ENCODE data around the gene DOCK6. TPM values are rescaled to one million over a fixed set of nuclear protein-coding genes. Genes with fewer than 3 reads are reported as not detected.

Gene DOCK6
- polyA plus RNA-seq, 1 donor (not counting 4 experiments of a cell fraction or from before 2014, with no cell fraction given): 9.1 TPM

DNA sequence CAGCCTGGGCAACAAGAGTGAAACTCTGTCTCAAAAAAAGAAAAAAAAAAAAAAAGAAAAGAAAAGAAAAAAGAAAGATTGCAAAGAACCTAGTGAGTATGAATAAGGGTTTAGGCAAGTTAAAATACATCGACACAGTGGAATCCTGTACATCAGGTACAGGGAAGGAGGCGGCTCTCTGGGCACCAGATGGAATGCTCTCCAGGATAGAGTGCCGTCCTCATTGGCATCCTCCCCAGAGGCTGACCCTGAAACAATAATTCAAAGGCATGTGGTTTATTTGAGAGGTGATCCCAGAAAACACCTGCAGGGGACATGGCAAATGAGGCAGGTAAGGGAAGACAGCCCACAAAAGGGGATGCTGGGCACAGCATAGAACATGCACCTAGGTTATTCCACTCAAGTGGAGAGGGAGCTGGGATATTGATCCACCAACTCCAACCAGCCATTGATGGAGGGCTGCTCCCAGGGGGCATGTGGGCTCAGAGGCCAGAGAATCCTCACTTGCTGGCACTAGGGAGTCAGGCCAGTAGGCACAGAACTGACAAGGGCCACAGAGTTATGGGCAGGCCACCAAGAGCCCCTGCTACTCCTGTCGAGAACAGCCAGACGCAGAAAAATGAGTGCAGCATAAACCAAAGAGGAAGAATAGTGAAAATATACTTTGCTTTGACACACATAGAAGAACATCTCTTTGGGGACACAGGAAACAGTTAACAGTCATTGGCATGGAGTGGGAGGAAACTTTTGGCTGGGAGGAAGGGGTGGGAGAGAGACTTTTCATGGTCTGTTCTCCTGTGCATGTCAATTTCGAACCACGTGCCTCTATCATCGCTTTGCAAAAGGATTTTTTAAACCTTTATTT, 37.9 kb upstream of the DOCK6 start:
- no peak overlapping the region for H2AFZ ChIP-seq (ENCODE audit: control insufficient read depth, low read length)
- no peaks in the 10 kb centered on the region for H3K4me1 ChIP-seq (ENCODE audit: control insufficient read depth, extremely low read depth, insufficient read depth, low read length)
- no peak for DNase-seq (ENCODE audit: low read depth, low spot score)
- no peak overlapping the region for H3K27ac ChIP-seq (ENCODE audit: control insufficient read depth, insufficient read depth, low read length)
- no peak overlapping the region for H3K4me3 ChIP-seq (ENCODE audit: control insufficient read depth in 2 of 3, extremely low read depth in 1 of 3, insufficient read depth in 2 of 3, low read depth in 1 of 3, low read length in 3 of 3)
- dilution Hi-C loops (cut with MboI; ENCODE audit: extremely low pct_ligation_motif_present, low sequenced_read_pairs): no loop called here
- no peaks in the 10 kb centered on the region for H3K9me1 ChIP-seq (ENCODE audit: control insufficient read depth, extremely low read depth, insufficient read depth, low read length)
- H4K20me1 ChIP-seq (ENCODE audit: control insufficient read depth, extremely low read depth, insufficient read depth, low read length): no peaks in the 10 kb centered on the region
- no peaks in the 10 kb centered on the region for H3K9me3 ChIP-seq (ENCODE audit: control insufficient read depth, low read depth, low read length)
- H3K4me2 ChIP-seq (ENCODE audit: control insufficient read depth, extremely low read depth, insufficient read depth, low read depth, low read length): no peak overlapping the region
- no peaks in the 10 kb centered on the region for H3K79me2 ChIP-seq (ENCODE audit: control insufficient read depth, insufficient read depth, low read length)
- peaks cover 3% of the 10 kb centered on the region for H3K27me3 ChIP-seq (ENCODE audit: control insufficient read depth, extremely low read depth, insufficient read depth, low read length)
- H3K36me3 ChIP-seq (ENCODE audit: control insufficient read depth in 2 of 2, extremely low read depth in 1 of 2, insufficient read depth in 2 of 2, low read length in 2 of 2): no peaks in the 10 kb centered on the region
- TF ChIP-seq EZH2 (IDR thresholded peaks at IDR 0.05; ENCODE audit: low read length): no peak
- TF ChIP-seq CTCF (optimal IDR thresholded peaks at IDR 0.05 in 1 of 3, IDR thresholded peaks at IDR 0.05 in 1 of 3, conservative IDR thresholded peaks at IDR 0.05 in 1 of 3; ENCODE audit: extremely low read depth in 1 of 3, insufficient read depth in 2 of 3, low read length in 3 of 3): no peak
- H3K9ac ChIP-seq (ENCODE audit: control insufficient read depth, extremely low read depth, insufficient read depth, low read length): no peak overlapping the region
- FAIRE-seq: no peak

- H3K9me3 ChIP-seq (ENCODE audit: control insufficient read depth, low read depth, low read length): no peaks in the 10 kb centered on the region
- dilution Hi-C loops (cut with MboI; ENCODE audit: extremely low pct_ligation_motif_present, low sequenced_read_pairs): no loop called here
- H2AFZ ChIP-seq (ENCODE audit: control insufficient read depth, low read length): no peak overlapping the region
- no peaks in the 10 kb centered on the region for H3K9me1 ChIP-seq (ENCODE audit: control insufficient read depth, extremely low read depth, insufficient read depth, low read length)
- no peaks in the 10 kb centered on the region for H4K20me1 ChIP-seq (ENCODE audit: control insufficient read depth, extremely low read depth, insufficient read depth, low read length)
- H3K4me1 ChIP-seq (ENCODE audit: control insufficient read depth, extremely low read depth, insufficient read depth, low read length): peaks cover 7% of the 10 kb centered on the region
- no peak for FAIRE-seq
- peaks cover 3% of the 10 kb centered on the region for H3K27me3 ChIP-seq (ENCODE audit: control insufficient read depth, extremely low read depth, insufficient read depth, low read length)
- no peak overlapping the region for H3K4me3 ChIP-seq (ENCODE audit: control insufficient read depth in 2 of 3, extremely low read depth in 1 of 3, insufficient read depth in 2 of 3, low read depth in 1 of 3, low read length in 3 of 3)
- H3K27ac ChIP-seq (ENCODE audit: control insufficient read depth, insufficient read depth, low read length): no peak overlapping the region
- H3K36me3 ChIP-seq (ENCODE audit: control insufficient read depth in 2 of 2, extremely low read depth in 1 of 2, insufficient read depth in 2 of 2, low read length in 2 of 2): no peaks in the 10 kb centered on the region
- no peak overlapping the region for H3K9ac ChIP-seq (ENCODE audit: control insufficient read depth, extremely low read depth, insufficient read depth, low read length)
- TF ChIP-seq CTCF (optimal IDR thresholded peaks at IDR 0.05 in 1 of 3, IDR thresholded peaks at IDR 0.05 in 1 of 3, conservative IDR thresholded peaks at IDR 0.05 in 1 of 3; ENCODE audit: extremely low read depth in 1 of 3, insufficient read depth in 2 of 3, low read length in 3 of 3) (no peak), EZH2 (IDR thresholded peaks at IDR 0.05; ENCODE audit: low read length) (no peak)
- H3K4me2 ChIP-seq (ENCODE audit: control insufficient read depth, extremely low read depth, insufficient read depth, low read depth, low read length): no peak overlapping the region
- no peak for DNase-seq (ENCODE audit: low read depth, low spot score)
- H3K79me2 ChIP-seq (ENCODE audit: control insufficient read depth, insufficient read depth, low read length): no peaks in the 10 kb centered on the region
Observed at GRCh38 chr19:11296264-11296663, 33.9 kb upstream of the DOCK6 start.

Measured in keratinocyte (primary cell).